ENCODE data around the gene POF1B.
"Not testable (repeated sequence)": the region's sequence is repeated elsewhere in the genome, so short reads cannot be mapped to it uniquely, and the experiment has no call there.

Gene POF1B

GRCh38 chrX:85327060-85327333 is 52.5 kb downstream of the POF1B start:
- DNase-seq (ENCODE audit: low read depth), result no peak
- Histone ChIP-seq H3K4me1 (ENCODE audit: control insufficient read depth, insufficient read depth, low read length) (no peaks in the 10 kb centered on the region), H3K9ac (ENCODE audit: low read length) (no peak overlapping the region), H3K4me3 (ENCODE audit: low read length) (no peak overlapping the region), H3K36me3 (ENCODE audit: control insufficient read depth, insufficient read depth, low read length, severe bottlenecking) (no peaks in the 10 kb centered on the region), H3K27me3 (replicated peaks; ENCODE audit: control insufficient read depth, insufficient read depth, low read length) (no peaks in the 10 kb centered on the region), H3K9me3 (ENCODE audit: control insufficient read depth, low read length) (peaks cover 5% of the 10 kb centered on the region)

DNA sequence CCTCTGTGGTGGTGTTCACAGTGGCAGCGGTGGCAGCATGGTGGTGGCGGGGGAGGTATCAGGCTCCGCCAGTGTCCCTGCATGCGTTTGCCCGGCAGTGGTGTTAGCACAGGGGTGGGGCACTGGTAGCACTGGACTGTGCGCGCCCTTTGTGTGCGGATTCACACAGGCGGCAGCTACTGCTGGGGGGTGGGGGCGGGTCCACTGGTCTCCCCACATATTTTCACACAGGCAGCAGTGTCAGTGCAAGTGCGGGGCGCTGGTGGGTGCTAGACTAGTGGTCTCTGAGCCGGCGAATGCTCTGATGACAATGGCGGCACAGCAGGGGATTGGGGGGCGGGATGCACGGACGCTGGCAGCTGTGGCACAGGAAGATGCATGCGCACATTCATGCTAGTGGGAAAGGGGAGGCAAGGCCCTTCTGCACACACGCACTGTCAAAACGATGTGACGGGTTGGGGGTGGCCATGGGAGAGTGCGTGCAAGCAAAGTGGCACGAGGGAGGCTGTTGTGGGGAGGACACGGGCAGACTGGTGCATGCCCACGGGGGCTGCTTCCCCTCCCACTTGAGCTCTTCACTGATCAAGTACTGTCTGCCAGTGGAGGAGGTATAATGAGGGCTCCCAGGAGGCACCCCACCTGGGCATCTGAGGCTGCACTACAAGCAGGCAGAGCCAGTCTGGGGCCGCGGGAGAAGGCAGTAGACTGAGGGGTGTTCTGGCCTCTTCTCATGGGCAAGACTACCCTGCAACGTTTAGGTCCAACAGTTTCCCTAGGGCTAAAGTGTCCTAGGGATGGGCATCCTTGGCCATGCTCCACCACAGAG is 53.0 kb downstream of the POF1B start:
- Histone ChIP-seq H3K9me3 (ENCODE audit: control insufficient read depth, low read length) (peaks cover 5% of the 10 kb centered on the region), H3K36me3 (ENCODE audit: control insufficient read depth, insufficient read depth, low read length, severe bottlenecking) (no peaks in the 10 kb centered on the region), H3K4me1 (ENCODE audit: control insufficient read depth, insufficient read depth, low read length) (no peaks in the 10 kb centered on the region), H3K9ac (ENCODE audit: low read length) (no peak overlapping the region), H3K4me3 (ENCODE audit: low read length) (no peak overlapping the region), H3K27me3 (replicated peaks; ENCODE audit: control insufficient read depth, insufficient read depth, low read length) (no peaks in the 10 kb centered on the region)
- no peak for DNase-seq (ENCODE audit: low read depth)

DNA sequence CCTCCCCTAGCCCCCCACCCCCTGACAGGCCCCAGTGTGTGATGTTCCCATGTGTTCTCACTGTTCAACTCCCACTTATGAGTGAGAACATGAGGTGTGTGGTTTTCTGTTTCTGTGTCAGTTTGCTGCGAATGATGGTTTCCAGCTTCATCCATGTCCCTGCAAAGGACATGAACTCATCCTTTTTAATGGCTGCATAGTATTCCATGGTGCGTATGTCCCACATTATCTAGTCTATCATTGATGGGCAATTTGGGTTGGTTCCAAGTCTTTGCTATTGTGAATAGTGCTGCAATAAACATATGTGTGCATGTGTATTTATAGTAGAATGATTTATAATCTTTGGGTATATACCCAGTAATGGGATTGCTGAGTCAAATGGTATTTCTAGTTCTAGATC is 68.1 kb downstream of the POF1B start:
- not testable (repeated sequence) for DNase-seq (ENCODE audit: low read depth); H3K9me3 ChIP-seq (ENCODE audit: control insufficient read depth, low read length); H3K27me3 ChIP-seq (replicated peaks; ENCODE audit: control insufficient read depth, insufficient read depth, low read length); H3K36me3 ChIP-seq (ENCODE audit: control insufficient read depth, insufficient read depth, low read length, severe bottlenecking); H3K9ac ChIP-seq (ENCODE audit: low read length); H3K4me1 ChIP-seq (ENCODE audit: control insufficient read depth, insufficient read depth, low read length); H3K4me3 ChIP-seq (ENCODE audit: low read length)

- peaks cover 5% of the 10 kb centered on the region for H3K9me3 ChIP-seq (ENCODE audit: control insufficient read depth, low read length)
- no peak overlapping the region for H3K4me3 ChIP-seq (ENCODE audit: low read length)
- H3K36me3 ChIP-seq (ENCODE audit: control insufficient read depth, insufficient read depth, low read length, severe bottlenecking), result no peaks in the 10 kb centered on the region
- DNase-seq (ENCODE audit: low read depth), result no peak
- no peaks in the 10 kb centered on the region for H3K27me3 ChIP-seq (replicated peaks; ENCODE audit: control insufficient read depth, insufficient read depth, low read length)
- H3K4me1 ChIP-seq (ENCODE audit: control insufficient read depth, insufficient read depth, low read length), result no peaks in the 10 kb centered on the region
- no peak overlapping the region for H3K9ac ChIP-seq (ENCODE audit: low read length)
Measured at GRCh38 chrX:85309717-85310116, 69.7 kb downstream of the POF1B start.

- Histone ChIP-seq H3K36me3 (ENCODE audit: control insufficient read depth, insufficient read depth, low read length, severe bottlenecking) (no peaks in the 10 kb centered on the region), H3K27me3 (replicated peaks; ENCODE audit: control insufficient read depth, insufficient read depth, low read length) (no peaks in the 10 kb centered on the region), H3K4me3 (ENCODE audit: low read length) (no peak overlapping the region), H3K4me1 (ENCODE audit: control insufficient read depth, insufficient read depth, low read length) (no peaks in the 10 kb centered on the region), H3K9ac (ENCODE audit: low read length) (no peak overlapping the region), H3K9me3 (ENCODE audit: control insufficient read depth, low read length) (peaks cover 10% of the 10 kb centered on the region)
- DNase-seq (ENCODE audit: low read depth), result no peak
Measured at GRCh38 chrX:85303544-85303943, 75.9 kb downstream of the POF1B start.

DNA sequence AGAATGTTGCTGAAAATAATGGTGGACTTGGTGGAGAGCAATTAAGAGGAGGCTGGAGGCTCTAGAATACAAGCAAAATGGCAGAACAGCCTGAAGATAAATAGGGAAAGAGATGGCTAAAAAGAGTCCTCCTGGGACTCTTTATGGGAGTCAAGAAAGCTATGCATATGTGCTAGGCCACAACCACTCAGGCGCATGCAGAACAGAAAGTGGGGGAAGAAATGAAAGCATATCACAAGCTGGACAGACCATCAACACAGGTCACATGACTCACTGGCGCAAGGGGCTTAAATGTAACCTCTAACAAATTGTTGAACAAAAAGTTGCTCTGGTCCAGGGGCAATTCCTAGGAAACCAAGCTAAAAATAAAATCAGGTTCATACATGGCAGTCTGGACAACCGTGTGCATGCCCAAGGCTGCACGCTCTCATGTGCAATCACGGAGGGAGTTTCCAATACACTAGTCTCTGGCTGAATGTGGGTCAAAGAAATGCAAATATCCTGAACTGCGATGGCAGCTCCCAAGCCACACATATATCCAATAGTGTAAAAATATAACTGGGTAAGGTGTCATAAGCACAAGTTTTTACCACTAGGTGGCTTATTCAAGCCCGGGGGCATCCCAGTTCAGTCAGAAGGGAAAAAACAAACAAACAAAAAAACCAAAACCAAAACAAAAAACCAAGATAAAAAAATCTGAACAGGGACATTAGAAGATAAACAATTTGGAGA is 90.3 kb downstream of the POF1B start:
- Histone ChIP-seq H3K27me3 (replicated peaks; ENCODE audit: control insufficient read depth, insufficient read depth, low read length) (no peaks in the 10 kb centered on the region), H3K9me3 (ENCODE audit: control insufficient read depth, low read length) (peaks cover 23% of the 10 kb centered on the region), H3K4me1 (ENCODE audit: control insufficient read depth, insufficient read depth, low read length) (no peaks in the 10 kb centered on the region), H3K4me3 (ENCODE audit: low read length) (no peak overlapping the region), H3K9ac (ENCODE audit: low read length) (no peak overlapping the region), H3K36me3 (ENCODE audit: control insufficient read depth, insufficient read depth, low read length, severe bottlenecking) (no peaks in the 10 kb centered on the region)
- no peak for DNase-seq (ENCODE audit: low read depth)

DNA sequence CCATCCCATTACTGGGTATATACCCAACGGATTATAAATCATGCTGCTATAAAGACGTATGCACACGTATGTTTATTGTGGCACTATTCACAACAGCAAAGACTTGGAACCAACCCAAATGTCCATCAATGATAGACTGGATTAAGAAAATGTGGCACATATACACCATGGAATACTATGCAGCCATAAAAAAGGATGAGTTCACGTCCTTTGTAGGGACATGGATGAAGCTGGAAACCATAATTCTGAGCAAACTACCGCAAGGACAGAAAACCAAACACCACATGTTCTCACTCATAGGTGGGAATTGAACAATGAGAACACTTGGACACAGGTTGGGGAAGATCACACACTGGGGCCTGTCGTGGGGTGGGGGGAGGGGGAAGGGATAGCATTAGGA is 94.2 kb downstream of the POF1B start:
- not testable (repeated sequence) for H3K9ac ChIP-seq (ENCODE audit: low read length); H3K4me1 ChIP-seq (ENCODE audit: control insufficient read depth, insufficient read depth, low read length); H3K36me3 ChIP-seq (ENCODE audit: control insufficient read depth, insufficient read depth, low read length, severe bottlenecking); H3K4me3 ChIP-seq (ENCODE audit: low read length); DNase-seq (ENCODE audit: low read depth); H3K27me3 ChIP-seq (replicated peaks; ENCODE audit: control insufficient read depth, insufficient read depth, low read length)
- peaks cover 11% of the 10 kb centered on the region for H3K9me3 ChIP-seq (ENCODE audit: control insufficient read depth, low read length)

DNA sequence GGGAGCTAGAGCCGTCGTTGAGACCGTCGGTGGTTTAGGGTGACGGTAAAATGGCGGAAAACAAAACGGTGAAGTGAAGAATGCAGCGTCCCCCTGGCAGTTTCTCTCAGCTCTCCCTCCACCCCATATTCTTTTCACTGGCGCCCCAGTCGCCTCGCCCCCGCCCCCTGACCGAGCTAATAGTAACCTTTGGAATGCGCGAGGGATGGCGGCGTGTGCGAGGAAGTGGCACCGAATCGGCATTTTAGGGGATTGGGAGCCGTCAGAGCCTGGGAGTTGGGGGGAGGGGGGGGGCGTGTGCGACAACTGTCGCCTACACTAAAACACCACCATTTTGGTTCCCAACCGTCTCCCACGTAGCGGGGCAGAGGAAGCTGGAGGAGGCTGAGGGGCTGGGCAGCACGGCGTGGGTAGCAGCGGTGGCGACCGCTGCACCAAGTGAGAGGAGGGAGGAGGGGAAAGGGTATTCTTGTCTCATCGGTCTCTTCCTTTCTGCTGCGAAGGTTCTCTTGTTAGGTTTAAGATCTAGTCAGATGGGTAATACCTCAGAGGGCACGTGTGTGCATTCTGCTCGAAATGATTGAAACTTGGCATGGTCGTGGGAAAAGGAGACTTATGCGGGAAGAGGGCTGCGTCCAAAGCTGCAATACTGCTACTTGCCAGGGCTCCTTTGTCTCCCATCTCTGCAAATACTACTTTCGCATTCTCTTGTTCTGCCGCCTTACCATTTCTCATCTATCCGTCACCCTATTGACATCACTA is 134.8 kb downstream of the POF1B start:
- H3K9ac ChIP-seq (ENCODE audit: low read length), result no peak overlapping the region
- peaks cover 11% of the 10 kb centered on the region for H3K27me3 ChIP-seq (replicated peaks; ENCODE audit: control insufficient read depth, insufficient read depth, low read length)
- peak overlapping the region; percentile 75 for H3K4me3 ChIP-seq (ENCODE audit: low read length)
- no peaks in the 10 kb centered on the region for H3K36me3 ChIP-seq (ENCODE audit: control insufficient read depth, insufficient read depth, low read length, severe bottlenecking)
- H3K4me1 ChIP-seq (ENCODE audit: control insufficient read depth, insufficient read depth, low read length), result no peaks in the 10 kb centered on the region
- peak; percentile 45 for DNase-seq (ENCODE audit: low read depth)
- H3K9me3 ChIP-seq (ENCODE audit: control insufficient read depth, low read length), result no peaks in the 10 kb centered on the region

DNA sequence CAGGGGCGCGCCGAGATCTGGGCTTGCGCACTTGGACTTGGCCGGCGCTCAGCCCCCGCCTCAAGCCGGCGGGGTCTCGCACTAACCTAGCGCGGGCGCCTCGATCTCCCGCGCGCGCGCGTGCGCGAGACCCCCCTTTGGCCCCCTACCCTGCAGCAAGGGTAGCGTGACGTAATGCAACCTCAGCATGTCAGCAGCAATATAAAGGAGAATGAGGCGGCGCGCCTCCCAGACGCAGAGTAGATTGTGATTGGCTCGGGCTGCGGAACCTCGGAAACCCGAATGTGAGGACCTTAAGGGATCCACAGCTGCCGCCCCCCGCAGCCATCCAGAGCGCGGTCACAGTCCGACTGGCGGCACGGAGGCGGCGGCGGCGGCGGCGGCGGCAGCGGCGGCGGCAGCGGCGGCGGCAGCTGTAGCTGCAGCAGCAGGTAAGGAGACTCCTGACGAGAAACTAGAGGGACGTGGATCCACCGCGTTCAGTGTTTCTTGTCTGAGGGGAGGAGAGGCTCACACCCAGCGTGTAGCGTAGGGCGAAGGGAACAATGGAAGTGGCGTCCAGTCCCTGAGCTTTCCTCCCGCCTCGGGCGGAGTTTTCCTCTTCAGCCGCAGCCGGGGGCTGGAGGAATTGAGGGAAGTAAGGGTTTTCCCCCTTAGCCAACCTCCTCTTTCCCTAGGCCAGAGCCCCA is 135.6 kb downstream of the POF1B start, which contains the start of the genes SATL1 and ZNF711:
Gene SATL1, minus strand, starts transcription at position 19 of the 689 bp plus-strand sequence. CDS start 134,811 bp downstream, outside the sequence.
Gene ZNF711, plus strand, starts transcription at position 231 of the 689 bp plus-strand sequence. CDS start 3,582 bp downstream, outside the sequence.
- Histone ChIP-seq H3K36me3 (ENCODE audit: control insufficient read depth, insufficient read depth, low read length, severe bottlenecking) (no peaks in the 10 kb centered on the region), H3K27me3 (replicated peaks; ENCODE audit: control insufficient read depth, insufficient read depth, low read length) (peaks cover 11% of the 10 kb centered on the region), H3K4me3 (ENCODE audit: low read length) (peak within 1 kb of the TSS; percentile 75), H3K9ac (ENCODE audit: low read length) (no peak within 1 kb of the TSS), H3K4me1 (ENCODE audit: control insufficient read depth, insufficient read depth, low read length) (no peaks in the 10 kb centered on the region), H3K9me3 (ENCODE audit: control insufficient read depth, low read length) (no peaks in the 10 kb centered on the region)
- DNase-seq (ENCODE audit: low read depth), result peak; percentile 65

GRCh38 chrX:85243155-85243554 is 136.3 kb downstream of the POF1B start:
- DNase-seq (ENCODE audit: low read depth), result peak; percentile 21
- H3K4me3 ChIP-seq (ENCODE audit: low read length), result peak overlapping the region; percentile 75

More at GRCh38 chrX:85243155-85243554, 136.3 kb downstream of the POF1B start:
- Histone ChIP-seq H3K9me3 (ENCODE audit: control insufficient read depth, low read length) (no peaks in the 10 kb centered on the region), H3K27me3 (replicated peaks; ENCODE audit: control insufficient read depth, insufficient read depth, low read length) (peaks cover 11% of the 10 kb centered on the region), H3K4me1 (ENCODE audit: control insufficient read depth, insufficient read depth, low read length) (no peaks in the 10 kb centered on the region), H3K36me3 (ENCODE audit: control insufficient read depth, insufficient read depth, low read length, severe bottlenecking) (no peaks in the 10 kb centered on the region), H3K9ac (ENCODE audit: low read length) (no peak overlapping the region)
